K562 (cell line): ENCODE data around the gene PLEKHN1.

Source experiments
- EP300 ChIP-seq: IDR thresholded peaks from 2 replicates; pipeline ENCODE4 v1.6.1; 2012; ENCODE audit warnings: low read length, improper control_type of control experiment
- NFATC3 ChIP-seq: fragments of 450-650 bp; IDR thresholded peaks from 2 replicates; pipeline ENCODE4 v1.6.1; 2017; ENCODE audit warnings: mild to moderate bottlenecking
- ZFP1 ChIP-seq: fragments of 450-650 bp; formaldehyde crosslinking; IDR thresholded peaks from 2 replicates; pipeline ENCODE4 v1.4.0; 2020; ENCODE audit warnings: mild to moderate bottlenecking, mixed read lengths
- ZFX ChIP-seq: sonication (generic); formaldehyde crosslinking; IDR thresholded peaks from 2 replicates; pipeline ENCODE4 v1.8.0; 2022; ENCODE audit warnings: mild to moderate bottlenecking, missing genetic modification reagents, moderate library complexity
- TF ChIP-seq, protein P1 (sequence below), 2 experiments: fragments of 450-650 bp in 1 of 2; sonication (generic) in 1 of 2; formaldehyde crosslinking; conservative IDR thresholded peaks; 2 replicates each; pipeline versions ENCODE4 v1.4.0 to v1.8.1; 2020 to 2022; ENCODE audit warnings: mild to moderate bottlenecking in 1 of 2, missing genetic modification reagents in 1 of 2
- TF ChIP-seq, protein P2 (sequence below), 3 experiments: IDR thresholded peaks in 2 of 3; conservative IDR thresholded peaks in 1 of 3; 2 replicates each; pipeline ENCODE4 v1.5.1; 2011 to 2012; ENCODE audit warnings: low read length in 3 of 3, mild to moderate bottlenecking in 3 of 3, control low read depth in 2 of 3, improper control_type of control experiment in 1 of 3, inconsistent platforms in 1 of 3, low read depth in 1 of 3, mixed read lengths in 1 of 3, moderate library complexity in 1 of 3; ENCODE audit not compliant: insufficient read depth in 2 of 3
- TF ChIP-seq, protein P3 (sequence below): fragments of 250-450 bp; sonication (Bioruptor Pico); IDR thresholded peaks from 2 replicates; pipeline ENCODE4 v1.8.0; 2022; ENCODE audit warnings: moderate library complexity, mild to moderate bottlenecking, inconsistent platforms

DNA sequence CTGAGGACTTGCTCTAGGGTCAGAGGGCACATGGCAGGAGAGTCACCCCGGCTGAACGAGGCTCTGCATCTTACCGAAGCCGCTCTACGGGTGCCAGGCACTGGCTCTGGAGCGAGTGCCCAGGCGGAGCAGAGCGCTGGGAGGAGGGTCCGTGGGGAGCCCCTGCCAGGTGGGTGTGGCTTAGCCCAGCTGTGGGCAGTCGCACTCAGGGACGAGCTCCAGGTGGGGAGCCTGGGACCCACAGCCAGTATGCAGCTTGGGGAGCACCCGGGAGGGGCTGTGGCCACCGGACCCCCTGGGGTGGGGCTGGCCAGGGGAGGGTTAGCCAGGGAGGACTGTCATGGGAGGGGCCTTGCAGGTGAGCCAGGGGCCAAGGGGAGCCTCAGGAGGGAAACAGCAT lies 57.4 kb downstream of the PLEKHN1 start:
- TF ChIP-seq, protein P1, sequence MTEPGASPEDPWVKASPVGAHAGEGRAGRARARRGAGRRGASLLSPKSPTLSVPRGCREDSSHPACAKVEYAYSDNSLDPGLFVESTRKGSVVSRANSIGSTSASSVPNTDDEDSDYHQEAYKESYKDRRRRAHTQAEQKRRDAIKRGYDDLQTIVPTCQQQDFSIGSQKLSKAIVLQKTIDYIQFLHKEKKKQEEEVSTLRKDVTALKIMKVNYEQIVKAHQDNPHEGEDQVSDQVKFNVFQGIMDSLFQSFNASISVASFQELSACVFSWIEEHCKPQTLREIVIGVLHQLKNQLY (CRISPR knock-in tag; conservative IDR thresholded peaks at IDR 0.05), result no peak
- TF ChIP-seq ZFX (CRISPR knock-in tag) (no peak), EP300 (no peak), ZFP1 (CRISPR knock-in tag) (no peak), NFATC3 (no peak)
- TF ChIP-seq, protein P2, sequence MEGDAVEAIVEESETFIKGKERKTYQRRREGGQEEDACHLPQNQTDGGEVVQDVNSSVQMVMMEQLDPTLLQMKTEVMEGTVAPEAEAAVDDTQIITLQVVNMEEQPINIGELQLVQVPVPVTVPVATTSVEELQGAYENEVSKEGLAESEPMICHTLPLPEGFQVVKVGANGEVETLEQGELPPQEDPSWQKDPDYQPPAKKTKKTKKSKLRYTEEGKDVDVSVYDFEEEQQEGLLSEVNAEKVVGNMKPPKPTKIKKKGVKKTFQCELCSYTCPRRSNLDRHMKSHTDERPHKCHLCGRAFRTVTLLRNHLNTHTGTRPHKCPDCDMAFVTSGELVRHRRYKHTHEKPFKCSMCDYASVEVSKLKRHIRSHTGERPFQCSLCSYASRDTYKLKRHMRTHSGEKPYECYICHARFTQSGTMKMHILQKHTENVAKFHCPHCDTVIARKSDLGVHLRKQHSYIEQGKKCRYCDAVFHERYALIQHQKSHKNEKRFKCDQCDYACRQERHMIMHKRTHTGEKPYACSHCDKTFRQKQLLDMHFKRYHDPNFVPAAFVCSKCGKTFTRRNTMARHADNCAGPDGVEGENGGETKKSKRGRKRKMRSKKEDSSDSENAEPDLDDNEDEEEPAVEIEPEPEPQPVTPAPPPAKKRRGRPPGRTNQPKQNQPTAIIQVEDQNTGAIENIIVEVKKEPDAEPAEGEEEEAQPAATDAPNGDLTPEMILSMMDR (IDR thresholded peaks at IDR 0.05 in 2 of 3, conservative IDR thresholded peaks at IDR 0.05 in 1 of 3; ENCODE audit: insufficient read depth in 2 of 3, low read depth in 1 of 3, low read length in 3 of 3), result no peak
- TF ChIP-seq, protein P3, sequence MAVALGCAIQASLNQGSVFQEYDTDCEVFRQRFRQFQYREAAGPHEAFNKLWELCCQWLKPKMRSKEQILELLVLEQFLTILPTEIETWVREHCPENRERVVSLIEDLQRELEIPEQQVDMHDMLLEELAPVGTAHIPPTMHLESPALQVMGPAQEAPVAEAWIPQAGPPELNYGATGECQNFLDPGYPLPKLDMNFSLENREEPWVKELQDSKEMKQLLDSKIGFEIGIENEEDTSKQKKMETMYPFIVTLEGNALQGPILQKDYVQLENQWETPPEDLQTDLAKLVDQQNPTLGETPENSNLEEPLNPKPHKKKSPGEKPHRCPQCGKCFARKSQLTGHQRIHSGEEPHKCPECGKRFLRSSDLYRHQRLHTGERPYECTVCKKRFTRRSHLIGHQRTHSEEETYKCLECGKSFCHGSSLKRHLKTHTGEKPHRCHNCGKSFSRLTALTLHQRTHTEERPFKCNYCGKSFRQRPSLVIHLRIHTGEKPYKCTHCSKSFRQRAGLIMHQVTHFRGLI (CRISPR knock-in tag), result no peak
